A549 (cell line): ENCODE measurements around the gene ROBO1. TPM values are rescaled to one million over a fixed set of nuclear protein-coding genes. Genes with fewer than 3 reads are reported as not detected.

ENCODE experiments used
- ATAC-seq, 2 experiments: fragments of 200-7000 bp in 1 of 2; fragments of >200 bp in 1 of 2; cut with Nextera tagmentation in 1 of 2; cut with Tn5 transposase in 1 of 2; 3 replicates each; pipeline versions ENCODE4 v1.8.0 to v1.9.1; 2018 to 2020; ENCODE audit warnings: mild to moderate bottlenecking in 1 of 2, moderate library complexity in 1 of 2
- CTCF ChIA-PET: fragments of 300-600 bp; sonication (Branson Sonifier 250); formaldehyde crosslinking; extraction: SDS; loops from one replicate; lab custom pipeline; 2021; ENCODE audit warnings: antibody characterized with exemption, inconsistent platforms; lab: Yijun Ruan, JAX
- POLR2A ChIA-PET: fragments of 350-600 bp; formaldehyde crosslinking; extraction: SDS; loops from one replicate; lab custom pipeline; 2021; ENCODE audit warnings: antibody characterized with exemption, inconsistent platforms; lab: Yijun Ruan, JAX
- DNase-seq, 2 experiments: peaks; one replicate each; pipeline versions ENCODE4 v3.0.0 to v3.0.0-alpha.2; 2011 to 2016; ENCODE audit warnings: low read depth in 1 of 2, low spot score in 1 of 2
- FAIRE-seq: peaks from 2 replicates; lab custom pipeline; 2011; peaks lifted over from hg19 to GRCh38; lab: Jason Lieb, UNC
- H3K27ac ChIP-seq, 2 experiments: fragments of >200 bp; sonication (Bioruptor Twin); formaldehyde crosslinking; 3 replicates each; pipeline ENCODE4 v1.5.1; 2016 to 2017
- H3K4me1 ChIP-seq: fragments of >200 bp; sonication (Bioruptor Twin); formaldehyde crosslinking; 3 replicates; pipeline ENCODE4 v1.6.1; 2016
- H3K4me2 ChIP-seq: fragments of >200 bp; sonication (Bioruptor Twin); formaldehyde crosslinking; 3 replicates; pipeline ENCODE4 v1.6.1; 2016
- H3K4me3 ChIP-seq: fragments of >200 bp; sonication (Bioruptor Twin); formaldehyde crosslinking; 3 replicates; pipeline ENCODE4 v1.5.1; 2016
- H3K9me3 ChIP-seq: fragments of >200 bp; sonication (Bioruptor Twin); formaldehyde crosslinking; 3 replicates; pipeline ENCODE4 v1.6.1; 2016
- BCL3 ChIP-seq: fragments of >200 bp; sonication (Bioruptor Twin); formaldehyde crosslinking; IDR thresholded peaks from 3 replicates; pipeline ENCODE4 v1.6.1; 2016
- BHLHE40 ChIP-seq: IDR thresholded peaks from 2 replicates; pipeline ENCODE4 v1.6.1; 2012; ENCODE audit warnings: low read depth, low read length, inconsistent platforms
- CBX2 ChIP-seq: fragments of 200-600 bp; sonication (generic); IDR thresholded peaks from 2 replicates; pipeline ENCODE4 v1.6.1; 2016; ENCODE audit warnings: low read depth, mild to moderate bottlenecking, borderline replicate concordance
- CEBPB ChIP-seq, 2 experiments: fragments of >200 bp in 1 of 2; sonication (Bioruptor Twin) in 1 of 2; formaldehyde crosslinking in 1 of 2; IDR thresholded peaks; 2 replicates each; pipeline ENCODE4 v1.6.1; 2012 to 2016
- CHD4 ChIP-seq: fragments of 200-600 bp; sonication (generic); IDR thresholded peaks from 2 replicates; pipeline ENCODE4 v1.6.1; 2016; ENCODE audit warnings: antibody characterized with exemption, mild to moderate bottlenecking, borderline replicate concordance
- FOSB ChIP-seq: fragments of 250-450 bp; sonication (Bioruptor Pico); IDR thresholded peaks from 2 replicates; pipeline ENCODE4 v1.5.0; 2020; ENCODE audit warnings: mild to moderate bottlenecking, moderate library complexity
- FOXS1 ChIP-seq: fragments of 250-450 bp; sonication (Bioruptor Pico); IDR thresholded peaks from 2 replicates; pipeline ENCODE4 v1.5.0; 2020; ENCODE audit warnings: mild to moderate bottlenecking, moderate library complexity
- HDAC2 ChIP-seq: fragments of 200-600 bp; sonication (generic); IDR thresholded peaks from 2 replicates; pipeline ENCODE4 v1.6.1; 2016
- HEYL ChIP-seq: fragments of 250-450 bp; sonication (Bioruptor Pico); IDR thresholded peaks from 2 replicates; pipeline ENCODE4 v1.8.0; 2021; ENCODE audit warnings: mild to moderate bottlenecking, moderate library complexity
- HOXB13 ChIP-seq: fragments of 250-450 bp; sonication (Bioruptor Pico); IDR thresholded peaks from 2 replicates; pipeline ENCODE4 v1.5.0; 2020; ENCODE audit warnings: low read depth, mild to moderate bottlenecking, moderate library complexity
- JUNB ChIP-seq: fragments of >200 bp; sonication (Bioruptor Twin); formaldehyde crosslinking; IDR thresholded peaks from 2 replicates; pipeline ENCODE4 v1.6.1; 2016
- KDM1A ChIP-seq: fragments of 200-600 bp; sonication (generic); IDR thresholded peaks from 2 replicates; pipeline ENCODE4 v1.6.1; 2016; ENCODE audit warnings: low read depth, mild to moderate bottlenecking
- MAX ChIP-seq: IDR thresholded peaks from 2 replicates; pipeline ENCODE4 v1.6.1; 2012
- MAZ ChIP-seq: fragments of 150-350 bp; IDR thresholded peaks from 2 replicates; pipeline ENCODE4 v1.6.1; 2014; ENCODE audit warnings: antibody characterized with exemption, low read depth, low read length, borderline replicate concordance
- MYC ChIP-seq: IDR thresholded peaks from 2 replicates; pipeline ENCODE4 v1.6.1; 2012; ENCODE audit warnings: mild to moderate bottlenecking, inconsistent platforms, low read length, improper control_type of control experiment, borderline replicate concordance
- NFE2L2 ChIP-seq: fragments of 150-350 bp; conservative IDR thresholded peaks from 2 replicates; pipeline ENCODE4 v1.6.1; 2014; ENCODE audit warnings: low read length
- NR3C1 ChIP-seq: fragments of >200 bp; sonication (Bioruptor Twin); formaldehyde crosslinking; IDR thresholded peaks from 3 replicates; pipeline ENCODE4 v1.6.1; 2017
- PHF8 ChIP-seq: fragments of 200-600 bp; sonication (generic); IDR thresholded peaks from 2 replicates; pipeline ENCODE4 v1.6.1; 2016; ENCODE audit warnings: low read depth, mild to moderate bottlenecking, antibody characterized with exemption, moderate library complexity, borderline replicate concordance
- RAD21 ChIP-seq, 2 experiments: fragments of >200 bp in 1 of 2; sonication (Bioruptor Twin) in 1 of 2; formaldehyde crosslinking in 1 of 2; IDR thresholded peaks in 1 of 2; conservative IDR thresholded peaks in 1 of 2; 2 replicates in 1 of 2; 3 replicates in 1 of 2; pipeline ENCODE4 v1.6.1; 2012 to 2018; ENCODE audit warnings: inconsistent platforms in 1 of 2
- RFX5 ChIP-seq: fragments of 450-650 bp; IDR thresholded peaks from 2 replicates; pipeline ENCODE4 v1.7.1; 2014; ENCODE audit warnings: antibody characterized with exemption, mild to moderate bottlenecking, moderate library complexity
- RNF2 ChIP-seq: fragments of 200-600 bp; sonication (generic); IDR thresholded peaks from 2 replicates; pipeline ENCODE4 v1.6.1; 2016; ENCODE audit warnings: low read depth, mild to moderate bottlenecking, antibody characterized with exemption, moderate library complexity, borderline replicate concordance
- SMC3 ChIP-seq: fragments of >200 bp; sonication (Bioruptor Twin); formaldehyde crosslinking; IDR thresholded peaks from 3 replicates; pipeline ENCODE4 v1.6.1; 2018; ENCODE audit warnings: inconsistent platforms
- SREBF2 ChIP-seq: fragments of 450-650 bp; IDR thresholded peaks from 2 replicates; pipeline ENCODE4 v1.6.1; 2014; ENCODE audit warnings: mild to moderate bottlenecking, moderate library complexity
- TFCP2L1 ChIP-seq: fragments of 250-450 bp; sonication (Bioruptor Pico); IDR thresholded peaks from 2 replicates; pipeline ENCODE4 v1.5.0; 2021; ENCODE audit warnings: mild to moderate bottlenecking
- ZSCAN20 ChIP-seq: fragments of 250-450 bp; sonication (Bioruptor Pico); IDR thresholded peaks from 2 replicates; pipeline ENCODE4 v1.8.0; 2022; ENCODE audit warnings: mild to moderate bottlenecking, moderate library complexity
- WGBS: methylation state at CpG from one replicate; pipeline ENCODE4 v1.1.6; 2017; ENCODE audit errors: missing lambda C conversion rate; 5-methylcytosine and 5-hydroxymethylcytosine counted together
- polyA plus RNA-seq, 4 experiments: library from polyadenylated mRNA; depleted of rRNA in 3 of 4; stranded (reverse); fragments of >200 nt; fragmentation: RNase III in 1 of 4; extraction: RNeasy Plus Mini Kit Qiagen cat#74134 plus additional on column Dnase treatment in 1 of 4; gene quantifications; 2 replicates in 3 of 4; 3 replicates in 1 of 4; pipeline ENCODE4 v1.2.3, GENCODE V29; 2011 to 2017

ROBO1 gene
- polyA plus RNA-seq, 2 of the 4 experiments (the other 2 are of a cell fraction) = 25.3 to 35.6 TPM

GRCh38 chr3:78742041-78742440 lies 1025.8 kb downstream of the ROBO1 start:
- Histone ChIP-seq H3K9me3 (no peaks in the 10 kb centered on the region), H3K27ac (no peak overlapping the region), H3K4me3 (no peak overlapping the region), H3K4me1 (peaks cover 4% of the 10 kb centered on the region; the same call in 1 of the 3 replicates), H3K4me2 (no peak overlapping the region)
- DNase-seq = no peak
- CTCF ChIA-PET = no interaction called here
- FAIRE-seq = no peak
- POLR2A ChIA-PET = no interaction called here
- 50% methylated on average over 2 of the region's 2 CpGs for WGBS
- TF ChIP-seq JUNB = no peak
- TF ChIP-seq KDM1A = no peak
- no peak for TF ChIP-seq ZSCAN20 (CRISPR knock-in tag)
- ATAC-seq = no peak

- TF ChIP-seq RAD21 (conservative IDR thresholded peaks at IDR 0.05 in 1 of 2, IDR thresholded peaks at IDR 0.05 in 1 of 2) (no peak), RNF2 (no peak), MYC (no peak), CBX2 (no peak), HOXB13 (CRISPR knock-in tag) (no peak), SREBF2 (no peak), SMC3 (no peak), FOSB (no peak), CEBPB (IDR thresholded peaks at IDR 0.05) (no peak), RFX5 (no peak), PHF8 (no peak), BCL3 (no peak), TFCP2L1 (CRISPR knock-in tag) (no peak), FOXS1 (CRISPR knock-in tag) (no peak), NR3C1 (no peak)
Measured at GRCh38 chr3:78741066-78741645, 1026.6 kb downstream of the ROBO1 start.

GRCh38 chr3:78738833-78739232 lies 1029.0 kb downstream of the ROBO1 start:
- FAIRE-seq = no peak
- no peak overlapping the region for H3K27ac ChIP-seq
- ChIA-PET POLR2A (interaction anchor here (0.6 to 0.9 kb wide), 2 partner anchors 128 to 133 kb away, joined by 3 read pairs; no protein-coding TSS in a partner anchor), CTCF (no interaction called here)
- DNase-seq = no peak
- 31% methylated on average over 2 of the region's 2 CpGs for WGBS
- H3K9me3 ChIP-seq = no peaks in the 10 kb centered on the region
- H3K4me2 ChIP-seq = no peak overlapping the region
- no peak for ATAC-seq
- TF ChIP-seq HDAC2 (no peak), FOXS1 (CRISPR knock-in tag) (no peak), BHLHE40 (no peak), MAX (no peak), NFE2L2 (no peak), CHD4 (no peak), HEYL (no peak), MAZ (no peak), SMC3 (no peak), TFCP2L1 (CRISPR knock-in tag) (no peak)
- TF ChIP-seq, all 56 proteins: peak for 0
- Histone ChIP-seq H3K4me1 (peaks cover 4% of the 10 kb centered on the region; the same call in 1 of the 3 replicates), H3K4me3 (no peak overlapping the region)

More at GRCh38 chr3:78741066-78741645, 1026.6 kb downstream of the ROBO1 start:
- DNase-seq (peak in 1 of 2 experiments; percentile 22), ATAC-seq (no peak), FAIRE-seq (no peak)
- Histone ChIP-seq H3K4me2 (no peak overlapping the region), H3K9me3 (no peaks in the 10 kb centered on the region), H3K27ac (no peak overlapping the region), H3K4me3 (no peak overlapping the region), H3K4me1 (peaks cover 4% of the 10 kb centered on the region; the same call in 1 of the 3 replicates)
- POLR2A ChIA-PET = no interaction called here
- CTCF ChIA-PET = interaction anchor here (1.5 kb wide), 1 partner anchor 12 kb away, joined by 3 read pairs; no protein-coding TSS in a partner anchor
- WGBS = 50% methylated on average over 1 of the region's 1 CpG
